HG03442 (cell line): ENCODE data around the gene SPDEF.

Experiments used
- ATAC-seq: cut with Tn5 transposase; IDR thresholded peaks from one replicate; pipeline ENCODE4 v1.9.1; 2021; ENCODE audit warnings: mild to moderate bottlenecking, moderate library complexity; ENCODE audit not compliant: unreplicated experiment

Gene SPDEF

GRCh38 chr6:34489207-34489805, 66.8 kb downstream of the SPDEF start:
- no peak for ATAC-seq
